Fibroblast of skin of left biceps (primary cell): ENCODE results near the gene INCA1.

ENCODE experiments used
- DNase-seq, 2 experiments: peaks; one replicate each; pipeline ENCODE4 v3.0.0-alpha.2; 2013; ENCODE audit warnings: low read depth in 2 of 2

INCA1 gene

DNA sequence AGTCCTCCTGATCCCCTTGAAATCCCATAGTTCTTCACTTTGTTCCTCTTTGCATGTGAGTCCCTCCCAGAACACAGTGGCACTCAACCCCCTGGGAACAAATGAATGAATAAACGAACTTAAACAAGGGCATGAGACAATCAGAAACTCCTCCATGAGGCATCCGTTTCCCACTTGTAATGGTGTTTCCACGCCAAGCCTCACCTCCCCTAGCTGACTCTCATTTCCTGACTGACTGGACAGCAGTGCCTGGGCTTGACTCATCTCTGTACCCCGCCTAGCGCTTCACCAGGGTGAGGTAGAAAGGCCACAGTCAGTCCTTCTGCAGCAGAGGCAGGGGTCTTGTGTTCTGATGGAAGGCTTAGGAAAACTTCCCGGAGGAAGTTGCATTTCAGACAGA, 14.6 kb upstream of the INCA1 start:
- no peak for DNase-seq

DNA sequence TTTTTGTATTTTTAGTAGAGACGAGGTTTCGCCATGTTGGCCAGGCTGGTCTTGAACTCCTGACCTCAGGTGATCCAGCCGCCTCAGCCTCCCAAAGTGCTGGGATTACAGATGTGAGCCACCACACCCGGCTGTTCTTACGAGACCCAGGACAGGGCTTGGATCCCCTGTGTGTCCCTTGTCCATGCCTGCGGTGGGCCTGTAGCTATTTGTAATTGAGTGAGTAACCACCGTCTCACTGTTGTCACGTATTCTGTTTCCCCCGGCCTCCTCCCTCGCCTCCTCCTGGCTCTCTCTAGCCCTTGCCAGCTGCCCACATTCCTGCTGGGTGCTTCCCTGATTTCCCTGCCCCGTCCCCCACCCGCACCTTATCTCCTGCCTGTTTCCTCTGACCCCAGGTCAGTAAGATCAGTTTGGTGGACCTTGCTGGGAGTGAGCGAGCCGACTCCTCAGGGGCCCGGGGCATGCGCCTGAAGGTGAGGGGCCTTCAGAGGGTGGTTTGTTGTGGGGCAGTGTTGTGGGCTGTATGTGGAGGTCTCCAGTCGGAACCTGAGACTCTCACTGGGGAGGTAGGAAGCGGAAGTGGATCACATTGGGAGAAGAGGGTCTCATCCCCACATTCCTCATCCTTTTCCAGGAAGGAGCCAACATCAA, 6.0 kb upstream of the INCA1 start:
- DNase-seq, result no peak

DNA sequence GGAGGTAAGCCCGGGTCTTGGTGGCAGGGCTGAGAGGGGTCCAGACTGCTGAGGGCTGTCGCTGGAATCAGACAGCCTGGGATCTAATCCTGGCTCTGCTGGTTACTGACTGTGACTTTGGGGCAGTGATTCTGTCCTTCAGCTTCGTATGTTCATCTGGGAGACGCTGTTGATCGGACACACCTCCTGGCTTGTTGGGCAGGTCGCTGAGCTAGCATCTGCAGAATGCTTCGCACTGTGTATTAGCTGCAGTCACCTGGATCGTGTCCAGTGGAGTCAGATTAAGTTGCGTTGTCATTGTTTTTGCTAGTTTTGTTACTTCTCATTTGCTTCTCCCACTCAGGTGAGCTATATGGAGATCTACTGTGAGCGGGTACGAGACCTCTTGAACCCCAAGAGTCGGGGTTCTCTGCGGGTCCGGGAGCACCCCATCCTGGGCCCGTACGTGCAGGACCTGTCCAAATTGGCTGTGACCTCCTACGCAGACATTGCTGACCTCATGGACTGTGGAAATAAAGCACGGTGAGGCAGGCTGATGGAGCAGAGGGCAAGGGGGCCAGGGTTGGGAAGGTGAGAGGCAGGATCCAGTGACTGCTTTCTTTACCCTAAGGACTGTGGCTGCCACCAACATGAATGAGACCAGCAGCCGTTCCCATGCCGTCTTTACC, 4.9 kb upstream of the INCA1 start:
- DNase-seq, result no peak

DNA sequence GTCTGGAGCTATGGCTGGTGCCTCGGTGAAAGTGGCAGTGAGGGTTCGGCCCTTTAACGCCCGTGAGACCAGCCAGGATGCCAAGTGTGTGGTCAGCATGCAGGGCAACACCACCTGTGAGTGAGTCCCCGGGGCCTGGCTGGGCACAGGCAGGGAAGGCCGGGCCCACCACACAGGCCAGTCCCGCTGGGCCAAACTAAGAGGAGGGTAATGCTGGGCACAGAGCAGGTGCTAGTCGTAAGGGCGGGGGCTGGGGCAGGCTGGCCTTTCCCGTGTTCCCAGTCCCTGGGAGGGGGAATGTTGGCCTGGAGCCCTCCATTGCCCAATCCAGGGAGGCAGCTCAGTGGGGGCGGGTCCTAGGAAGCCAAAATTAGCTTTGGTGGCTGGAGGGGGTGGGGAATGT, 2.9 kb upstream of the INCA1 start:
- DNase-seq, result no peak

DNA sequence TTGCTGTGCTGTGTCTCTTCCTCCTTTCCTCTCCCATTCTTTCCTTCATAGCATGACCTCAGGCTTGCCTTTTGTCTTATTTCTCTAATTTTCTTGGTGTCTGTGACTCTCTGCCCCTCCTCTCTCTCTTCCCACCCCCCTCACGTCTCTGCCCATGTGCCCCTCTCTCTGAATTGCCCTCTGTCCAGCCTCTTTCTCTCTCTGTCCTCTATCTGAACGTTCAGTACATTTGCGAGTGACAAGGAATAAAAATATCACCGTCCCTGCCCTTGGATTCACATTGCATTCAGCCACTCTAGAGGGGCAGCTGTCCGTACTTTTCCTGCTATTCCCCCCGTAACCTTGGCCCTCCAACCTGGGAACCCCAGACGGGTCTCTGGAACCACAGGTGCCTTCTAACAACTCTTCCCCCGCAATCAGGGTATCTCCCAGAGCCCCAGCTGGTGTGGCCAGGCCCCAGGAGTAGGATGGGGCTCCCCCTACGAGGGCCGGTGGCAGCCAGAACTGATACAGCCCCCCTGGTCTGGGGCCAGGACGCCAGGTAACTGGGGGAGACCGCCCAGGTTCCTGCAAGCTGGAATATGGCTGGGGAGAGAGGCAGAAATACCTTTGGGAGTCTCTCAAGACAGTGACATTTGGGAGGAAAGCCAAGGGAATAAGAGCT, 2.2 kb upstream of the INCA1 start:
- no peak for DNase-seq

DNA sequence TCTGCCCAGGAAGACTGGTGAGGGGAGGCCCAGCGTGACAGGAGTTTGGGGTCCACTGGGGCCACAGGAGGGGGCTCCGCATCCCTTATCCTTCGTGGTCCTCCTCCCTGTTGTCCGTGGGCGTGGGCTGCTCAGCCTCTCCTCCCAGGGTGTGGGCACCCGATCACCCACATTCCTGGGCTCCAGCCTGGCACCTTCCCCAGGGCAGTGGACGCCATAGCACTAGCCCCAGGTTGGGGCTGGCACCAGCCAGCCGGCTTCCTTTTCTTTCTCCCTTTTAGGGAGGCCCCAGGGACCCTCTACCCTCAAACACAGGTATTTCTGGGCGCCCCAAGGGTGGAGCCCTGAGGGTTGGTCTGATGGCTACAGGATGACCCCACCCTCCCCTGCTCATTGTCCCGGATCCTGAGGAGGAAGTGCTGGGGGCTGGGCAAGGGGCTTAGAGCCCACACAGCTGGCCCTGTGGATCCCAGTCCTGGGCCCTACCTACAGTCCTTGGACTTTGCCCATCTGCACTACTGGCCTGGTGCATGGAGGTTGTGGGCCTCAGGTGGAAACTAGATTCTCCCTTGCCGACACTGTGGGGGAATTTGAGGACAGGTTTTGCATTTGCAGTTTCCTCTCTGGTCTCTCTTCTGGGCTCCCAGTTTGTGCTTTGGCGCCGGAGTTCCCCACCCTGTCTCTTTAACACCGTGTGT, 1.6 kb upstream of the INCA1 start:
- DNase-seq, result no peak

DNA sequence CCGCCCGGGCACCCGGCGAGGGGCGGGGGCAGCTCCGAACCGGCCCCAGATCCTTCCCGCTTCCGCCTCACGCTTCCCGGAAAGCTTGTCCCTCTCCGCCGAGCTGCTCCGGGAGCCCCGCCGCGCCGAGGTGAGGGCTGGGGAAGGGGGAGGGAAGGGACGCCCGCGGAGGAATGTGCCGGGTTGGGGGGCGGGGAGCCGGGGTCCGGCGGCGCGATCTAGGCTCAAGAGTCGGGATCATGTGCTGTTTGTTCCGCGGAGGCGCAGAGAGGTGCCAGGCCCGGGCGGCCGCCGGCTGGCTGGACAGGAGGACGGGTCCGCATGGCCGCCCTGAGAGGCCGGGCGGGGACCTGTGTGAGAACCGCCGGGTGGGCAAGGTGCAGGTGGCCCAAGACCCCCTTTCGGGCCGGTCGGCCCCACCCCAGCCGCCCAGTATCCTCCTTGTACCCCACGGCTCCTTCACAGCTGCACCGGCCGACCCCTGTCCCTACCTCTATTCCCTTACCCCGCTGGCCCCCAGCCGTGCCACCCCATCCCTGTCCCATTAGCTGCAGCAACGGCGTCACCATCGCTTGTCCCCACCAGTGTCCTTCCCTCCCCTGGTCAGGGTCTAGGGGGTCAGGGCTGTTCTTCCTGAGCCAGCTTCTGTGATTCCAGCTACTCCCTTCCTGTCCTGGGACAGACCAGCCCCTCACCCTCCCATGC, 857 bp upstream of the INCA1 start:
- DNase-seq, result no peak

DNA sequence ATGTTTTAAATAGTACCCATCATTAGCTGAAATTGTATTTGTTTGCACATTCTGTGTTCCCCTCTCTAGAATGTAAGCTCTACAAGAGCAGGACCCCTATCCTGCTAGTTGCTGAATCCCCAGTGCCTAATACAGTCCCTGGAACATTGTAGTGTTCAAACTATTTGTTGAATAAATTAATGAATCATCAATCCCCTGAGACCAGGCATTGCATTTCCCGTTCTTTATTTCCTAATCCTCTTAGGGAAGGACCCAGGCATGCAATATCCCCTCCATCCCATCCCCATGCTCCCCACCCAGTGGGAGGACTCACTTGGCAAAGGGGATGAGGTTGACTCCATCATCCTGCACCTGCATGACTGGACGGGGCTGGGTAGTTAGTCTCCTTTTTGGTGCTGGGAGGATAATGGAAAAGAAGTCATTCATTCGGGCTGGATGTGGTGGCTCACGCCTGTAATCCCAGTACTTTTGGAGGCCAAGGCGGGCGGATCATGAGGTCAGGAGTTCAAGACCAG, 3.2 kb downstream of the INCA1 start:
- no peak for DNase-seq

DNA sequence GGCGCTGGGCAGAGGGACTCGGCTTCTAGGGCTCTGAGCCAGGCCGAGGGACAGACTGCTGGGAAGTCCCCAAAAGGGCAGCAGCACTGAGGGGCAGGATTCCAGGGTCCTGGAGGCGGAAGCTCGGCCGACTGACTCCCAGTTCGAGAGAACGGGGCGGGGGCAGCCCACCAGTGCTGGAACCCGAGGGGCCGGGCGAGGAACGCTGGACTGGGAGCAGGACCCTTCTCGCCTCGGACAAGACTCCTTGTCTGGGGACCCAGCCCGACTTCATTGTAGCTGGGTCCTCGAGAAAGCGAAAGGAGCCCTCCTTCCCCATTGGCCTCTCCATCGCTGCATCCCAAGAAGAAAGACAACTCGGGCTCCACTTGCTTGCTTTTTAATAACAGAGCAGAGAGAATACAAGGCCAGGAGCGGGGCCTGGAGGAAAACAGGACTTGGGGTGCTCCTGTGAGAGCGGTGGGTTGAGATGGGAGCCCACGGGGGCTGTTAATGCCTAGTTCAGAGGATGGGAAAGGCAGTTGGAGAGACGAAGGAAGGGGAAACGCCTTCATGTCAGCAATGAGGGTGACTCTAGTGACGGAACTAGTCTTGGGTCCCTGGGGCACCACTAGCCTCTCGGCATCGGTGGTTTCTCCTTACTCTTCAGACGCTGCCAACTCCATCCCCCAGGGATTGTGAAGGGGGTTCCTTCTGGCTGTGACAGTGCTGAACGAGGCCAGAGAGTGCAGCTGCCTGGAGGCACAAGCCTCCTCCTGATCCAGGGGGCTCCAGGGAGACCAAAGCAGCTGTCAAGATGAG, 9.4 kb downstream of the INCA1 start:
- DNase-seq, result no peak

DNA sequence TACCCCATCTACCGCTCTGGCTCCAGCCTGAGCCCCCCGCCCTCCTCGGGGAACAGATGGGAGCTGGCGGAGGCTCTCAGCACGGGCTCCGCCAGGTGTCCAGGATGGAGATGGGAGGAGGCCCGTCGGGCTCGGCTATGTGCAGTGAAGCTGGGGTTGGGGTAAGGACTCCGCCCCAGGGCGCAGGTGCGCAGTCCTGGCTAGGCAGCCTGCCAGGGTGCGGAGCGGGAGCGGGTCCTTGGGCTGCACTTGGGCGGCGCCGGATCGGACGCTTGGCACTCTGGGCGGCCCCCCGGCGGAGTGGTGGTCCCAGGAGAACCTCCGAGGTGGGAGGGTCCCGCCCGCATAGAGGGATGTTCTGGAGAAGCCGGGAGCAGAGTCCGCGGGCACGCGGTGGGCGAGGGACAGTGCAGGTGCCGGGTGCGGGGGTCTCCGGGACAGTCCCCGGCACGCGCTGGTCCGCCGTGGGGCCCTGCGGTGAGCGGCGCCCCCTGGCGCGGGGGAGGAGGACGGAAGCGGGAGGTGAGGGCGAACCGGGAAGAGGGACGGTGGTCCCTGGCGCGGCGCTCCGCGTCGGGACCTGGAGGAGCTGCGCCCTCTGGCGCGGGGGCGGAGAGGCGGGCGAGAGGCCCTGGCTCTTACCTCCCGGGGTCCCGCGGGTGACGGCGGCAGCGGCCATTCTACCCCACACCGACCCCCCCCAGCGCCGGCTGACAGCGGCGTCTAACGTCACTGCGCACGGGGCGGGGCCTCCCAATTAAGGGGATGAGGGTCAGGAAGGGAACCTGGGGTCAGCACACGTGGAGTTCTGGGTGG, 10.2 kb downstream of the INCA1 start, which contains the start of gene CAMTA2:
TSS of gene CAMTA2 (minus strand) at position 725 of the 816 bp plus-strand sequence. CDS start 1,453 bp downstream, outside the sequence.
- peak; percentile 32 to 39 for DNase-seq

DNA sequence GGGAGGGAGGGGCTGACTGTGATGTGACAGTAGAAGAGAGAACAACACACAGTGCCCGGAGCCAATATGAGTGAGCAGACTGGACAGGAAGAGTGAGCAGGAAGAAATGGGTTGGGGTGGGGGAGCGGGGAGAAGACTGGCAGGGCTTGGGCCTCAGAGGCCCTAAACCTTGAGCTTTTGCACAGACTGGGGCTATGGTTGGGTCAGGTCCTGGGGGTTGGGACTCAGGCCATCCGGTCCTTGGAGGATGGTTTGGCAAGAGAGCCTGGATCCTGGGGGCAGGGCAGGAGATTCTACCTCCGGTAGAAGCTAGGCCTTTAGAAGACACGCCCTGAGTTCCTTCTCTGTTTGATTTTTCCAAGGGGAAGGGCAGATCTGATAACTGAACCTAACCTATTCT, 10.9 kb downstream of the INCA1 start:
- DNase-seq, result no peak

DNA sequence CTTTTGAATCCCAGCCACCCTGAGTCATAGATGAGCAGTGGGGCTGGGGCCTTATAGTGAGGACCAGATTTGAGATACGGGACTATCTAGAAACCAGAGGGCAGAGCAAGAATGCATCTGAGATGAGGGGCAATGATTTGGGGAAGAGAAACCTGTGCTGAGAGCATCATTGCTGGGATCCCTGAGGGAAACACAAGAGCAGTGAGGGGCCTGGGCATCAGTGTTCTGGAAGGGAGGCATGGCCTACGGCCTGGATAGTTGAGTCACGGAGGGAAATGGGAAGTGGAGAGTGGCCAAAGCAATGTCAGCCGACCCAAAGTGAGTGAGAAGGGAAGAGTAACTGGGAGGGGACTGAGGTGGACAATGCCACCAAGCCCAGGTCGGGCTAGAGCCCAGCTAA, 15.0 kb downstream of the INCA1 start:
- no peak for DNase-seq

DNA sequence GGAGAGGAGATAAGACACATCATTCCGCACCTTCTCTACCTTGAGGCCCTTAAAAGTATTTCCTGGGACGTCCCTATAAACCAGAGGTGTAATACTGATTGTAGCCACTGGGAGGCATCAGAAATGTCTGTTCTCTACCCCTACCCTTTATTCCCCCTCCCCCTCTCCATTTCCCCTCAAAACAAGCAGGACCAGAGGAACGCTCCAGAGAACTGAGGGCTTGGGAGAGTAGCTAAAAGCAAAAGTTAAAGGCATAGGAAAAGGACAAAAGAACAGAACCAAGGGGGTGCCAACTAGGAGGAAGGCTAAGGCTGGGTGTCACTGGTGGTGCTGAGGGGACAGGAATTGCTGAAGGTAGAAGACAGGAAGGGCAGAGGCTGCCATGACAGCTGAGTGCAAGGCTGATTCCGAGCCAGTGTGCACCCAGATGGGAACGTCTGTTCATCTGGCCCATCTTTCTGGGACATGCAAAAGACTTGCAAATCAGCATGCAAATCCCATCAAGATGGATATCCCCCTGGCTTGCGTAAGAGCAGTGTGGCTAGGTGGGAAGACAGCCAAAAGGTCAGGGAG, 16.6 kb downstream of the INCA1 start:
- DNase-seq, result peak; percentile 15 to 23

DNA sequence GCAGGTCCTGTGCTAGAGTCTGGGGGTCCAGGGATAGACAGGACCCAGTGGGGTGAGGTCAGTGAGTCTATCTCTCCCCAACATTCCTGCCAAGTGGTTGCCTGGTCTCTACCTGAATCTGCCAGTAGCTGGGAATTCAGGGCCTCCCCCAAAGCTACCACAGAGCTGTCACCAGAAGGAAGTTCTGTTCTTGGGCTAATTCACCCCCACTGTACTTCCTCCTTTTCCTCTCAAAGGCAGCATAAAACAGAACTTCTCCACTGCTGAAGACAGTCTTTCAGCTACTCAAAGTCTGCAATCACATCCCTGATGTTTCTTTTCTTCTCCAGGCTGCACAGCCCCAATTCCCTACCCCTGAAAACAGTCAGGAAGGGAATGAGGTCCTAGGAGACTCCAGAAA, 18.6 kb downstream of the INCA1 start:
- no peak for DNase-seq

DNA sequence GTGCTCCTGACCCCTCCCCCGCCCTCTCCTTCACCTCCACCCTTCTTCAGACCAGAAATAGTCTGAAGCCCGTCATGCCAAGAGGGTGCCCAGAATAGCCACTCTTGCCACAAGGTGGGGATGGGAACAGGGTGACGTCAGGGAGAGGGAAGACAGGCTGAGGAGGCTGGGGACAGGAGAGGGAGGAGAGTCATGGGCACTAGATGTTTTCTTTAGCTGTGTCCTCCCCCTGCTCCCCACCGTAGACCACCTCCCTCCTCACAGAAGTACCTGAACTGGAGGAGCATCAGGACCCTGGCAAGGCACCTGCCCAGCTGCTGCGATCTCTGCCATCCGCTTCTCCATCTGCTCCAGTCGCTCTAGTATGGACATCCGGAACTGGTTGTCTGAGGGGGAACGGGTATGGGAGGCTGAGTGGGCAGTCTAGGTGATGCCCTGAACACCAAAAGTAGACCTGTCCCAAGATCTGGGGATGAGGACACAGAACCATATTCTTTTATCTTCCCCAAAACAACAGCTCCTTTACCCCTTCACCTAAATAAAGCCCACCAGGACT, 23.1 kb downstream of the INCA1 start:
- no peak for DNase-seq

DNA sequence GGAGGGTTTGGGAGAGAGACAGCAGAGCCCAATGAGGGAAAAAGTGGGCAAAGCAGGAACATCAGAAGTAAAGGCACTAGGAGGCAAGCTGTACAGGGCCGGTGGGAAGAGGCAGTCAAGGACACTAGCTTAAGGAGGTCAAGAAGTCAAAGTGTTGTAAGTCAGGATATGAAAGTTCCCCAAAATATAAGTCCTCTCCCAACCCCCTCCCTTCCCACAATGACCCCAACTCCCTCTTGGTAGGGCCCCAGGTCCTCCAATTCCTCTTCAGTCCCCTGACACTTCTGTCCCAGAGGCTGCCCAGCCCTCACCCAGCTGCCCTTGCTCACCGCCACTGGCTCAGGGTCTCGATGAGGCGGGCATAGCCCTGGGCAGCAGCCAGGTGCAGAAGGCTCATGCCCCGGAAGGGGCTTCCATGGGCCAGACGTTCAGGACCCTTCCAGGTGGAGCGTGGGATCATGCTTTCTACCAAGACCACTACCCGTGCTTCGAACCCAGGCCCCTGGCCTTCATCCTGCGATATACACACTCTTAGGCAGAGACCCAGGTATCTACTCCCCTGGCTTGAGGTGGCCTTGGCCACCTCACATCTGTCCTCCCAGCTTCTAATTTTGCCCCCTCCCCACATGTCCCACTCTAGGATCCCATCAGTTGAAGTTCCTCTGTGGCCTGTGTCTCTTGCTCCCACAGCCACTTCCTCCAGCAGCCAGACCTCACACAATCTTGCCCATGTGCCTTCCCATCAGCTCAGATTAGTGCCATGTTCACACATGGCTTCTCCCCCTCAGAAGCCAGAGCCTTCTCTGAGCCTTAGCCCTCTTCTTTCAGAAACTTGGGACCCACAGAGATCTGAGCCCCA, 23.8 kb downstream of the INCA1 start:
- no peak for DNase-seq

DNA sequence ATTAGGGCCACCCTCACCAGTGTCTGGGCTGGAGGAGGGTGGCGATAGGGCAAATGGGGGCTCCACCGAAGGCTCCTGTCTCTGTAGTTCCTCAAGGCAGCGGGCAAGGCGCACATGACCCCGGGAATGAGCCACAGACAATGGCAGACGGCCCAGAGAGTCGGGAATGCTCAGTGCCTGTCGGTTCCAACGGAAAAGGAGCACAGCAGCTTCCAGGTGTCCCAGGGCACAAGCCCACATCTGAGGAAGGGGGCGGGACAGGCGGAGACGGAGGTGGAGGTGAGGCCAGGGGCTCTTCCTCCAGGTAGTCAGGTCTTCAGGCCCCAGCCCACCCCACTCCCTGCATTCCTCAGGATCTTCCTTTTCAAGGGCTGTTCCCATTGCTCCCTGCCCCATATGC, 24.6 kb downstream of the INCA1 start:
- no peak for DNase-seq

DNA sequence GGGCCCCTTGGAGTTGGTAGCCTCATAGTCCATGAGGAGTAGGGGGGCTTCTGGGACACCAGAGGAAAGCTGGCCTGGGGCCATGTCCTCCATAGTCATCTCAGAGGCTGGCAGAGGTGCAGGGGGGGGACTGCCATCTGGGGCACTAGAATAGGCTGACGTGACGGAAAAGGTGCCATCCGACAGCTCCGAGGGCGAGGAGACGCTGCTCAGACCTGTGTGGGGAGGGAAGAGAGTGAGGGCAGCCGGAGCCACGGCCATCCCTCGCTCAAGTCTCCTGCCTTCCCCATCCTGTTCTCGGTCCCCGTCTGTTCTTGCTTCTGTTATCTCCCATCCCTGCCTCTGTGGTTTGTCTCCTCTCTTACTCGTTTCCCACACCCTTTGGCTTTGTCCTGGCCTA, 25.0 kb downstream of the INCA1 start:
- DNase-seq, result no peak
